Muscle layer of duodenum (tissue), 2 donors: Measurements from ENCODE around the gene SMIM38.
"Not testable (repeated sequence)": the region's sequence is repeated elsewhere in the genome, so short reads cannot be mapped to it uniquely, and the experiment has no call there.

Source experiments
- H3K27ac ChIP-seq: one replicate; pipeline ENCODE4 v1.7.0; 2013; ENCODE audit warnings: mild to moderate bottlenecking, low read length
- H3K27me3 ChIP-seq: one replicate; pipeline ENCODE4 v1.7.0; 2013; ENCODE audit warnings: low read depth, mild to moderate bottlenecking, control low read depth, low read length
- H3K36me3 ChIP-seq, 2 donors: one replicate each; pipeline ENCODE4 v1.7.0; 2013; ENCODE audit warnings: low read length in 2 of 2, control low read depth in 1 of 2, mild to moderate bottlenecking in 1 of 2; ENCODE audit not compliant: insufficient read depth in 2 of 2, control insufficient read depth in 1 of 2
- H3K4me1 ChIP-seq, 2 donors: one replicate each; pipeline ENCODE4 v1.7.0; 2013; ENCODE audit warnings: low read length in 2 of 2, mild to moderate bottlenecking in 2 of 2, control low read depth in 1 of 2, moderate library complexity in 1 of 2; ENCODE audit not compliant: insufficient read depth in 2 of 2, control insufficient read depth in 1 of 2
- H3K4me3 ChIP-seq, 2 donors: one replicate each; pipeline ENCODE4 v1.7.0; 2013; ENCODE audit warnings: low read length in 2 of 2, low read depth in 1 of 2, mild to moderate bottlenecking in 1 of 2
- H3K9me3 ChIP-seq, 2 donors: one replicate each; pipeline ENCODE4 v1.7.0; 2013; ENCODE audit warnings: low read length in 2 of 2, control low read depth in 1 of 2, mild to moderate bottlenecking in 1 of 2; ENCODE audit not compliant: control insufficient read depth in 1 of 2
- donor health status: healthy.

Gene SMIM38

DNA sequence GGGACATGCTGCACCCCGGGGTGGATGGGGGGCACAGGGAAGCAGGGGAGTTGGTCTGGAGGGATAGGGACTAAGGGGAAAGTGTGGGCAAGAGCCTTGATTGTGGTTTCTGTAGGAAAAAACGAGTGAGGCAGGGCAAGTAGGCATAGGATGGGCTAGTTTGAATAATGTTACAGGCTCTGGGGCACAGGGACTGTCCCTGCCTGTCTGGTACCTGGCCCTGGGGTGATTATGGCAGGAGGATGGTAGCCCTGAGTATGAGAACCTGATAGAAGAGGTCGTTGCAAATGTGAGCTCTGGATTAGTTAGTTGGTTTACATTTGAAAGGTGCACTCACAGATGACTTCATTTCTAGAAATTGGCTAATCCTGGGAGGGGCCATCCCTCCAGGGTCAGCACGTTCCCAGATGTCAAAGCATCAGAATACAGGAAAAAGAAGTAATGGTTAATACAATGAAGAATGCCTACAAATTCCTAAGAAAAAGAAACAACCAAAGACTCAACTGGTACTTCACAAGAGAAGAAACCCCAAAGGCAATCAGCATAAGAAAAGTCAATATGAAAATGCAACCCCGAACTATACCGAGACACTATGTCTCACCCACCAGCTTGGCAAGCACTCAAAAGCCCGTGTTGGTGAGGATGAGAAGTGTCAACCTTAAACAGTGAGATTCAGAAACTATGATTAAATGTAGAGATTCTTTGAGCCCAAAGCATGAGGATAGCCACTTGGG is 11.3 kb upstream of the SMIM38 start:
- H3K4me1 ChIP-seq: no peaks in the 10 kb centered on the region
- H3K9me3 ChIP-seq: peaks cover 0 to 6% of the 10 kb centered on the region in 2 donors
- H3K4me3 ChIP-seq: no peak overlapping the region
- no peaks in the 10 kb centered on the region for H3K27me3 ChIP-seq
- H3K36me3 ChIP-seq: peaks cover 0 to 19% of the 10 kb centered on the region in 2 donors
- H3K27ac ChIP-seq: no peak overlapping the region

DNA sequence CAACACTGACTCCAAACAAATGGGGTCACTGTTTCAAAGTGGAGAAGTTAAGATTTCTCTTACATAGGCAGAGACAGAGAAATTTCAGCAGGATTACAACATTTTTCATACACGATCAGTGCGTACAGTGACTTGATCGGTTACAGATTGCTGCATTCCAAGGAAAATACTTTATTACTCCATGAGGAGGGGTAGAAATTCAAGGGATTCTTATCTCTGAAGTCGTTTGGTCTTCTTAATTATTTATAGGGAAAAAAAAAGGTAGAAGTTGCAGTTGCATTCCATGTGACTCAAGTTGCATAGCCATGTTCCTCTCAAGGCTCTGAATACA is 10.7 kb upstream of the SMIM38 start:
- no peaks in the 10 kb centered on the region for H3K27me3 ChIP-seq
- H3K9me3 ChIP-seq: peaks cover 0 to 6% of the 10 kb centered on the region in 2 donors
- peaks cover 0 to 19% of the 10 kb centered on the region in 2 donors for H3K36me3 ChIP-seq
- H3K4me3 ChIP-seq: no peak overlapping the region
- no peak overlapping the region for H3K27ac ChIP-seq
- H3K4me1 ChIP-seq: no peaks in the 10 kb centered on the region

DNA sequence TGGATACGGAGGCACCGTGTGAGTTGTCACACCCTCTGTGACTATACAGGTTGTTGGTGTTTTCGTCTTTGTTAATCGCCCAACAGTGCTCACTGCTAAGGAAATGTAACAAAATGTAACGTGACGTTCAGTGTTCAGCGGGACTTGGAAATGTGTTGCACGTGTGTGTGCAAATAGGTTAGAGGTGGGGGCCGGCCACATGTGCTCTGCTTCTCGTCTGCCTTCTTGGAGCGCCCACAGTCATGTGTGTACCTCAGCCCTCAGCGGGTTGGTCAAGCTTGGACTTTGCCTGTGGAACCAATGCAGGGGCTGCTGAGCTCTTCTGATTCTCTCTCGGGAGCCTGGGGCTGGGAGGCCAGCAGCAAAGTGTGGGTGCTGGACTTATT is 7.4 kb upstream of the SMIM38 start:
- no peaks in the 10 kb centered on the region for H3K27me3 ChIP-seq

DNA sequence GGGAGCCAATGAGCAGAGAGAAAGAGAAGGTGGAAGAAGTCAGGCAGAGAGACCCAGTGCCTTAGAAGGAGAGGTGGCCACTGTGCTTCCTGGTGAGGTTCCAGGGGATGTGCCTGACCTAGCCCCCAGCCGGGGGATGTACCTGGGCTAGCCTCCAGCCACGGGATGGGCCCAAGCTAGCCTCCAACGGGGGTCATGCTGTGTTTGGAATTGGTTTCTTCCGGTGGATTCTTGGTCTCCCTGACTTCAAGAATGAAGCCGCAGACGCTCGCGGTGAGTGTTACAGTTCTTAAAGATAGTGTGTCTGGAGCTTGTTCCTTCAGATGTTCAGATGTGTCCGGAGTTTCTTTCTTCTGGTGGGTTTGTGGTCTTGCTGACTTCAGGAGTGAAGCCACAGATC is 6.9 kb upstream of the SMIM38 start:
- Histone ChIP-seq H3K9me3 (peaks cover 0 to 6% of the 10 kb centered on the region in 2 donors), H3K36me3 (peaks cover 0 to 13% of the 10 kb centered on the region in 2 donors), H3K27me3 (no peaks in the 10 kb centered on the region), H3K4me3 (no peak overlapping the region), H3K4me1 (no peaks in the 10 kb centered on the region), H3K27ac (no peak overlapping the region)

More for the DNA sequence above, 7.4 kb upstream of the SMIM38 start:
- no peak overlapping the region for H3K27ac ChIP-seq
- no peak overlapping the region for H3K4me3 ChIP-seq
- peaks cover 0 to 13% of the 10 kb centered on the region in 2 donors for H3K36me3 ChIP-seq
- no peaks in the 10 kb centered on the region for H3K4me1 ChIP-seq
- H3K9me3 ChIP-seq: peaks cover 0 to 6% of the 10 kb centered on the region in 2 donors

DNA sequence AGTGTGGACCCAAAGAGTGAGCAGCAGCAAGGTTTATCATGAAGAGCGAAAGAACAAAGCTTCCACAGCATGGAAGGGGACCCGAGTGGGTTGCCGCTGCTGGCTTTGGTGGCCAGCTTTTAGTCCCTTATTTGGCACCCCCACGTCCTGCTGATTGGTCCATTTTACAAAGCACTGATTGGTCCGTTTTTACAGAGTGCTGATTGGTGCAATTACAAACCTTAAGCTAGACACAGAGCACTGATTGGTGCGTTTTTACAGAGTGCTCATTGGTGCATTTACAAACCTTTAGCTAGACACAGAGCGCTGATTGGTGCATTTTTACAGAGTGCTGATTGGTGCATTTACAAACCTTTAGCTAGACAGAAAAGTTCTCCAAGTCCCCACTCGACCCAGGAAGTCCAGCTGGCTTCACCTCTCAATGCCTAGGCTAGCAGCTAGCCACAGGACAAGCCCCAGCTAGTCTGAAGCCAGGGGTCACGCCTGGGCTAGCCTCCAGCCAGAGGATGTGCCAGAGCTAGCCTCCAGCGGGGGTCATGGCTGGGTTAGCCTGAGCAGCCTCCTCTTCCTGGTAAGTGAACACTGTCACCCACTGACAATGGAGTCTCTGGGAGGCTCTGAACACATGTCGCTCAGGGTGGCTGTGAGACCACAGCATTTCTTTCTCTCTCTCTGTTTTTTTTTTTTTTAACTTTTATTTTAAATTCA is 6.2 kb upstream of the SMIM38 start:
- H3K36me3 ChIP-seq: peaks cover 0 to 13% of the 10 kb centered on the region in 2 donors
- H3K27ac ChIP-seq, H3K4me3 ChIP-seq, H3K9me3 ChIP-seq, H3K4me1 ChIP-seq, H3K27me3 ChIP-seq: not testable (repeated sequence)

- Histone ChIP-seq H3K4me3 (no peak overlapping the region), H3K27ac (no peak overlapping the region), H3K36me3 (peaks cover 0 to 13% of the 10 kb centered on the region in 2 donors), H3K4me1 (no peaks in the 10 kb centered on the region), H3K27me3 (no peaks in the 10 kb centered on the region), H3K9me3 (peaks cover 0 to 6% of the 10 kb centered on the region in 2 donors)
These were observed 5.6 kb upstream of the SMIM38 start for GRCh38 chr11:69150175-69150574.

DNA sequence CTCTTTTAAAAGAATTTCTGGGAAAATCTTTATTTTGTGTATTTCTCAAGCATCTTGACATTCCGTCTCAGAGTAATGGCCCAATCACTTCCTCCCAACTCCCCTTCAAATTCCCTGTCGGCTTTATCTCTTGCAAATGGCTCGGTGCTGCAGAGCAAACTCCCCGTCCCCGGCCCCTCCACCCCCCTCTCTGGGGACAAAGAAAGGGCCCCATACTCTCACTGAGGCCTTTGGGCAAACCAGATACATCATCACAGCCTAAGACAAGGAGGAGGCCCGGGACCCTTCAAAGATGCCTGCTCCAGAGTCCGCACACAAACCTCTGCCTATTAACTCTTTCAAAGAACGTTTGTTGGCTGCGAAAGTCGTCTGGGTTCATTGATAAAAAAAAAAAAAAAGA is 3.9 kb upstream of the SMIM38 start:
- H3K4me3 ChIP-seq: no peak overlapping the region
- no peak overlapping the region for H3K27ac ChIP-seq
- no peaks in the 10 kb centered on the region for H3K27me3 ChIP-seq
- H3K4me1 ChIP-seq: peaks cover 0 to 6% of the 10 kb centered on the region in 2 donors
- peaks cover 0 to 3% of the 10 kb centered on the region in 2 donors for H3K36me3 ChIP-seq
- peaks cover 0 to 3% of the 10 kb centered on the region in 2 donors for H3K9me3 ChIP-seq

GRCh38 chr11:69152733-69153421 is 2.9 kb upstream of the SMIM38 start:
- H3K36me3 ChIP-seq: no peaks in the 10 kb centered on the region
- H3K4me3 ChIP-seq: no peak overlapping the region
- peaks cover 0 to 13% of the 10 kb centered on the region in 2 donors for H3K4me1 ChIP-seq
- no peaks in the 10 kb centered on the region for H3K27me3 ChIP-seq
- H3K9me3 ChIP-seq: peaks cover 0 to 3% of the 10 kb centered on the region in 2 donors
- H3K27ac ChIP-seq: no peak overlapping the region

GRCh38 chr11:69153661-69154060 is 2.1 kb upstream of the SMIM38 start:
- Histone ChIP-seq H3K27ac (no peak overlapping the region), H3K9me3 (peaks cover 0 to 3% of the 10 kb centered on the region in 2 donors), H3K4me1 (peaks cover 0 to 16% of the 10 kb centered on the region in 2 donors), H3K27me3 (no peaks in the 10 kb centered on the region), H3K4me3 (no peak overlapping the region), H3K36me3 (no peaks in the 10 kb centered on the region)

GRCh38 chr11:69154211-69154913 is 1.4 kb upstream of the SMIM38 start:
- Histone ChIP-seq H3K4me3 (no peak overlapping the region), H3K36me3 (no peaks in the 10 kb centered on the region), H3K27me3 (no peaks in the 10 kb centered on the region), H3K4me1 (peaks cover 0 to 16% of the 10 kb centered on the region in 2 donors), H3K9me3 (peaks cover 0 to 1% of the 10 kb centered on the region in 2 donors), H3K27ac (no peak overlapping the region)

- Histone ChIP-seq H3K9me3 (no peaks in the 10 kb centered on the region), H3K36me3 (no peaks in the 10 kb centered on the region), H3K27me3 (no peaks in the 10 kb centered on the region), H3K27ac (no peak overlapping the region), H3K4me1 (peaks cover 0 to 16% of the 10 kb centered on the region in 2 donors), H3K4me3 (no peak overlapping the region)
These were observed 815 bp upstream of the SMIM38 start for GRCh38 chr11:69154938-69155301.
